ENCODE results near the gene SYDE2. TPM values are rescaled to one million over a fixed set of nuclear protein-coding genes. Genes with fewer than 3 reads are reported as not detected.
A peak's percentile ranks its signal among the peaks of the same experiment; 100 is the strongest.

SYDE2 gene
- total RNA-seq, 1 donor from 2014 or later, result 1.5 TPM

GRCh38 chr1:85214654-85215053, 13.8 kb upstream of the SYDE2 start:
- Mint-ChIP-seq H3K27me3 (ENCODE audit: unreplicated experiment) (peaks cover 2% of the 10 kb centered on the region), H3K9me3 (ENCODE audit: unreplicated experiment) (no peaks in the 10 kb centered on the region), H3K27ac (ENCODE audit: unreplicated experiment) (no peak overlapping the region), H3K4me1 (ENCODE audit: low read depth, unreplicated experiment) (no peaks in the 10 kb centered on the region), H3K36me3 (ENCODE audit: unreplicated experiment) (no peaks in the 10 kb centered on the region), H3K4me3 (ENCODE audit: unreplicated experiment) (no peak overlapping the region)
- TF ChIP-seq CTCF (IDR thresholded peaks at IDR 0.05; ENCODE audit: partially characterized antibody, unreplicated experiment), result no peak
- no peak for DNase-seq

GRCh38 chr1:85208488-85208887, 7.7 kb upstream of the SYDE2 start:
- DNase-seq, result no peak
- no peaks in the 10 kb centered on the region for H3K36me3 Mint-ChIP-seq (ENCODE audit: unreplicated experiment)
- no peaks in the 10 kb centered on the region for H3K9me3 Mint-ChIP-seq (ENCODE audit: unreplicated experiment)
- no peak for TF ChIP-seq CTCF (IDR thresholded peaks at IDR 0.05; ENCODE audit: partially characterized antibody, unreplicated experiment)
- no peaks in the 10 kb centered on the region for H3K4me1 Mint-ChIP-seq (ENCODE audit: low read depth, unreplicated experiment)
- no peak overlapping the region for H3K4me3 Mint-ChIP-seq (ENCODE audit: unreplicated experiment)
- no peak overlapping the region for H3K27ac Mint-ChIP-seq (ENCODE audit: unreplicated experiment)
- peaks cover 4% of the 10 kb centered on the region for H3K27me3 Mint-ChIP-seq (ENCODE audit: unreplicated experiment)

GRCh38 chr1:85203573-85204171, 2.9 kb upstream of the SYDE2 start:
- Mint-ChIP-seq H3K4me3 (ENCODE audit: unreplicated experiment) (no peak overlapping the region), H3K27me3 (ENCODE audit: unreplicated experiment) (peaks cover 10% of the 10 kb centered on the region), H3K27ac (ENCODE audit: unreplicated experiment) (no peak overlapping the region), H3K36me3 (ENCODE audit: unreplicated experiment) (no peaks in the 10 kb centered on the region), H3K9me3 (ENCODE audit: unreplicated experiment) (peaks cover 7% of the 10 kb centered on the region), H3K4me1 (ENCODE audit: low read depth, unreplicated experiment) (no peaks in the 10 kb centered on the region)
- TF ChIP-seq CTCF (IDR thresholded peaks at IDR 0.05; ENCODE audit: partially characterized antibody, unreplicated experiment), result no peak
- no peak for DNase-seq

- no peak overlapping the region for H3K4me3 Mint-ChIP-seq (ENCODE audit: unreplicated experiment)
- no peaks in the 10 kb centered on the region for H3K36me3 Mint-ChIP-seq (ENCODE audit: unreplicated experiment)
- no peaks in the 10 kb centered on the region for H3K4me1 Mint-ChIP-seq (ENCODE audit: low read depth, unreplicated experiment)
- H3K9me3 Mint-ChIP-seq (ENCODE audit: unreplicated experiment), result peaks cover 7% of the 10 kb centered on the region
- no peak overlapping the region for H3K27ac Mint-ChIP-seq (ENCODE audit: unreplicated experiment)
- DNase-seq, result no peak
- no peak for TF ChIP-seq CTCF (IDR thresholded peaks at IDR 0.05; ENCODE audit: partially characterized antibody, unreplicated experiment)
- peaks cover 10% of the 10 kb centered on the region for H3K27me3 Mint-ChIP-seq (ENCODE audit: unreplicated experiment)
These were observed 2.0 kb upstream of the SYDE2 start for GRCh38 chr1:85202864-85203255.

DNA sequence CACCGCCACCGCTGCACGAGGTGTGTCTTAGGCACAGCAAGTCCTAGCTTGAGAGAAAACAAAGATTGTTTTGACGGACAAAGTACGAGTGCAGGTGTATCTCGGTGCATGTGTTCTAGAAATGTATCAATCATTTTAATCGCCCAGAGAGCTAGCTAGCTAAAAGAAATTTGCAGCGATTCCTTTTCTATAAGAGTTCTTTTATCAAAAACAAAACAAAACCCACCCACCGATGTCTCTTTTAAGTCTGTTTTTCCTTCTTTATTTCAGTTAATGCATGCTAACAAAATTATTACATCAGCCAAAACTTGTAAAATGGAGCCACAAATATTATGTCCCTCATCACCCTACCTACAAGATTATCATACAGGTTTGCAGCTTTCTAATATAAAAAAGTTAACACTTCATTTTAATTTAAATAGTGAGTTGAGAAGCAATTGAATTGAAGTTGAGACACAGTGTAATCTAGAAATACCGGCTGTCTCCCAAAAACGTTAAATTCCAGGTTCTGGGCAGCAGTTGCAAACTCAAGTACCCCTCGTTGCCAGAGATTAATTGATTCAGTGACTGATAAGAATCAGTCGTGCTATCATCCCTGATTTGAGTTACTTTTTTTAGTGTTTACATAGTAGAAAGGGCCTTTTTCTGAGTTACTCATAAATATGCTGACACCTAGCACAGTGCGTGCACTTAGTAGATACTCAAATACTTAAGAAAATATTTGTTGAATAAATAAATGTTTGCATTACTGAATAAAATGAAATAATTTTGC, 1.5 kb upstream of the SYDE2 start:
- H3K36me3 Mint-ChIP-seq (ENCODE audit: unreplicated experiment), result no peaks in the 10 kb centered on the region
- peaks cover 10% of the 10 kb centered on the region for H3K27me3 Mint-ChIP-seq (ENCODE audit: unreplicated experiment)

More for the DNA sequence above, 1.5 kb upstream of the SYDE2 start:
- no peaks in the 10 kb centered on the region for H3K4me1 Mint-ChIP-seq (ENCODE audit: low read depth, unreplicated experiment)
- peaks cover 7% of the 10 kb centered on the region for H3K9me3 Mint-ChIP-seq (ENCODE audit: unreplicated experiment)
- TF ChIP-seq CTCF (IDR thresholded peaks at IDR 0.05; ENCODE audit: partially characterized antibody, unreplicated experiment), result no peak
- peak overlapping the region; percentile 81 for H3K4me3 Mint-ChIP-seq (ENCODE audit: unreplicated experiment)
- no peak for DNase-seq
- no peak overlapping the region for H3K27ac Mint-ChIP-seq (ENCODE audit: unreplicated experiment)

All from glutamatergic neuron (in vitro differentiated cells).